OCI-M1 (cell line): Measurements from ENCODE around the gene ITPRID1.
A peak's percentile ranks its signal among the peaks of the same experiment; 100 is the strongest.
"Not testable (repeated sequence)": the region's sequence is repeated elsewhere in the genome, so short reads cannot be mapped to it uniquely, and the experiment has no call there.

ENCODE experiments used
- DNase-seq: peaks from one replicate; lab custom pipeline; 2025; lab: John Stamatoyannopoulos, UW

ITPRID1 gene

GRCh38 chr7:31513790-31514189, at the start of gene ITPRID1:
Gene ITPRID1, plus strand, starts transcription at chr7:31514090. Its CDS starts 38,935 bp downstream, at chr7:31553025.
- DNase-seq, result no peak

- DNase-seq, result no peak
Observed at GRCh38 chr7:31464601-31465000, 49.3 kb upstream of the ITPRID1 start.

GRCh38 chr7:31465285-31465684, 48.6 kb upstream of the ITPRID1 start:
- no peak for DNase-seq

- no peak for DNase-seq
Observed at GRCh38 chr7:31466036-31466435, 47.9 kb upstream of the ITPRID1 start.

- not testable (repeated sequence) for DNase-seq
Observed at GRCh38 chr7:31470883-31471282, 43.0 kb upstream of the ITPRID1 start.

- DNase-seq, result no peak
Observed at GRCh38 chr7:31475368-31475767, 38.5 kb upstream of the ITPRID1 start.

GRCh38 chr7:31476073-31476745, 37.7 kb upstream of the ITPRID1 start:
- DNase-seq, result no peak

GRCh38 chr7:31476941-31477677, 36.8 kb upstream of the ITPRID1 start:
- DNase-seq, result no peak

GRCh38 chr7:31478018-31478417, 35.9 kb upstream of the ITPRID1 start:
- no peak for DNase-seq

GRCh38 chr7:31478721-31479120, 35.2 kb upstream of the ITPRID1 start:
- DNase-seq, result peak; percentile 3

GRCh38 chr7:31487071-31487470, 26.8 kb upstream of the ITPRID1 start:
- no peak for DNase-seq

GRCh38 chr7:31487476-31487875, 26.4 kb upstream of the ITPRID1 start:
- DNase-seq, result no peak

- DNase-seq, result peak; percentile 48
Observed at GRCh38 chr7:31488562-31489203, 25.2 kb upstream of the ITPRID1 start.

GRCh38 chr7:31490796-31491314, 23.0 kb upstream of the ITPRID1 start:
- no peak for DNase-seq

GRCh38 chr7:31492086-31492485, 21.8 kb upstream of the ITPRID1 start:
- DNase-seq, result no peak

GRCh38 chr7:31493714-31494181, 20.1 kb upstream of the ITPRID1 start:
- peak; percentile 1 for DNase-seq

- no peak for DNase-seq
Observed at GRCh38 chr7:31494421-31494820, 19.5 kb upstream of the ITPRID1 start.

GRCh38 chr7:31495653-31496052, 18.2 kb upstream of the ITPRID1 start:
- no peak for DNase-seq

GRCh38 chr7:31497516-31497915, 16.4 kb upstream of the ITPRID1 start:
- DNase-seq, result no peak

- no peak for DNase-seq
Observed at GRCh38 chr7:31500656-31501055, 13.2 kb upstream of the ITPRID1 start.

- DNase-seq, result no peak
Observed at GRCh38 chr7:31508823-31509222, 5.1 kb upstream of the ITPRID1 start.

- no peak for DNase-seq
Observed at GRCh38 chr7:31512166-31512565, 1.7 kb upstream of the ITPRID1 start.
